HepG2 (cell line): ENCODE results near the gene GAGE10. TPM values are rescaled to one million over a fixed set of nuclear protein-coding genes. Genes with fewer than 3 reads are reported as not detected.

ENCODE experiments used
- ATAC-seq: fragments of 200-7000 bp; cut with Tn5 transposase; 3 replicates; pipeline ENCODE4 v1.9.1; 2020; ENCODE audit warnings: mild to moderate bottlenecking, moderate library complexity
- BruUV-seq: library from RNA; stranded (reverse); fragments of 400-500 nt; replicated peaks from 2 replicates; lab custom pipeline; 2021; lab: Mats Ljungman, UMichigan
- CTCF ChIA-PET: fragments of 300-600 bp; formaldehyde crosslinking; extraction: SDS; loops from one replicate; lab custom pipeline; 2021; ENCODE audit warnings: low total read pairs, inconsistent platforms, low intra/inter-chr PET ratio; lab: Yijun Ruan, JAX
- POLR2A ChIA-PET: fragments of 350-600 bp; sonication (Branson Sonifier 250); formaldehyde crosslinking; loops from one replicate; lab custom pipeline; 2020; ENCODE audit warnings: antibody characterized with exemption, inconsistent platforms; lab: Yijun Ruan, JAX
- DNase-seq: peaks from one replicate; pipeline ENCODE4 v3.0.0-alpha.2; 2015; ENCODE audit warnings: low spot score
- FAIRE-seq: peaks from 3 replicates; lab custom pipeline; 2011; peaks lifted over from hg19 to GRCh38; lab: Jason Lieb, UNC
- H2AFZ ChIP-seq: one replicate; pipeline ENCODE4 v1.6.1; 2011; ENCODE audit warnings: low read length, inconsistent platforms
- H3K27ac ChIP-seq: fragments of 300-600 bp; 3 replicates; pipeline ENCODE4 v1.8.0; 2011; ENCODE audit warnings: mixed run types, mild to moderate bottlenecking, mixed read lengths, low read length, inconsistent platforms; ENCODE audit not compliant: insufficient read depth; ENCODE audit errors: extremely low read length
- H3K27me3 ChIP-seq, 2 experiments: fragments of 200-600 bp in 1 of 2; 2 replicates in 1 of 2; 3 replicates in 1 of 2; pipeline versions ENCODE4 v1.6.0 to v1.8.0; 2011; ENCODE audit warnings: low read length in 2 of 2, mild to moderate bottlenecking in 2 of 2, moderate library complexity in 2 of 2, inconsistent platforms in 1 of 2; ENCODE audit not compliant: insufficient read depth in 2 of 2, control insufficient read depth in 1 of 2
- H3K36me3 ChIP-seq, 2 experiments: fragments of 200-600 bp in 1 of 2; replicated peaks in 1 of 2; 2 replicates in 1 of 2; 3 replicates in 1 of 2; pipeline versions ENCODE4 v1.5.1 to v1.8.0; 2011; ENCODE audit warnings: low read length in 2 of 2, inconsistent platforms in 1 of 2; ENCODE audit not compliant: insufficient read depth in 2 of 2, control insufficient read depth in 1 of 2
- H3K4me1 ChIP-seq: 2 replicates; pipeline ENCODE4 v1.5.1; 2012; ENCODE audit warnings: low read length, inconsistent platforms; ENCODE audit not compliant: insufficient read depth
- H3K4me2 ChIP-seq: 2 replicates; pipeline ENCODE4 v1.6.0; 2011; ENCODE audit warnings: low read depth, low read length, inconsistent platforms
- H3K4me3 ChIP-seq, 3 experiments: fragments of 200-600 bp in 1 of 3; sonication (generic), shearing (Covaris generic) in 1 of 3; replicated peaks in 1 of 3; 2 replicates each; pipeline ENCODE4 v1.5.1; 2011 to 2016; ENCODE audit warnings: low read length in 3 of 3, inconsistent platforms in 2 of 3, low read depth in 2 of 3, mild to moderate bottlenecking in 2 of 3, control low read depth in 1 of 3, mixed read lengths in 1 of 3; ENCODE audit not compliant: insufficient read depth in 1 of 3
- H3K79me2 ChIP-seq: one replicate; pipeline ENCODE4 v1.6.1; 2011; ENCODE audit warnings: low read length, inconsistent platforms; ENCODE audit not compliant: insufficient read depth
- H3K9ac ChIP-seq: 2 replicates; pipeline ENCODE4 v1.6.0; 2011; ENCODE audit warnings: mild to moderate bottlenecking, low read depth, low read length, inconsistent platforms; ENCODE audit not compliant: insufficient read depth
- H3K9me3 ChIP-seq: 2 replicates; pipeline ENCODE4 v1.5.1; 2012; ENCODE audit warnings: mild to moderate bottlenecking, low read length
- H4K20me1 ChIP-seq: 2 replicates; pipeline ENCODE4 v1.6.0; 2011; ENCODE audit warnings: inconsistent platforms, mild to moderate bottlenecking, low read length, moderate library complexity; ENCODE audit not compliant: insufficient read depth
- NCOA2 ChIP-seq: sonication (generic); formaldehyde crosslinking; IDR thresholded peaks from 2 replicates; pipeline ENCODE4 v1.8.0; 2022; ENCODE audit warnings: inconsistent platforms
- POLR2G ChIP-seq: fragments of 200-400 bp; formaldehyde crosslinking; IDR thresholded peaks from 2 replicates; pipeline ENCODE4 v1.6.1; 2018; ENCODE audit warnings: mild to moderate bottlenecking, low read depth, low read length, moderate library complexity
- RAD21 ChIP-seq: fragments of 450-650 bp; formaldehyde crosslinking; IDR thresholded peaks from 2 replicates; pipeline ENCODE4 v1.5.0; 2020; ENCODE audit warnings: mild to moderate bottlenecking
- RARA ChIP-seq: IDR thresholded peaks from 2 replicates; pipeline ENCODE4 v1.6.1; 2016; ENCODE audit warnings: missing genetic modification reagents, missing compliant biosample characterization
- THRA ChIP-seq: sonication (generic); formaldehyde crosslinking; IDR thresholded peaks from 2 replicates; pipeline ENCODE4 v1.4.0; 2020; ENCODE audit warnings: missing genetic modification reagents, borderline replicate concordance
- YEATS4 ChIP-seq: sonication (generic); formaldehyde crosslinking; IDR thresholded peaks from 2 replicates; pipeline ENCODE4 v1.4.0; 2020; ENCODE audit warnings: missing genetic modification reagents, borderline replicate concordance
- YY1 ChIP-seq: IDR thresholded peaks from 2 replicates; pipeline ENCODE4 v1.6.1; 2011; ENCODE audit warnings: low read length, low read depth, moderate library complexity, mild to moderate bottlenecking; ENCODE audit not compliant: insufficient read depth, insufficient replicate concordance
- ZBTB2 ChIP-seq: sonication (generic); formaldehyde crosslinking; IDR thresholded peaks from 2 replicates; pipeline ENCODE4 v1.8.0; 2022; ENCODE audit warnings: low read depth, missing genetic modification reagents
- ZFY ChIP-seq: sonication (generic); formaldehyde crosslinking; IDR thresholded peaks from 2 replicates; pipeline ENCODE4 v1.4.0; 2020; ENCODE audit warnings: missing genetic modification reagents
- ZKSCAN8 ChIP-seq: IDR thresholded peaks from 2 replicates; pipeline ENCODE4 v1.6.1; 2016; ENCODE audit warnings: borderline replicate concordance, missing genetic modification reagents, missing compliant biosample characterization
- ZNF160 ChIP-seq: sonication (generic); formaldehyde crosslinking; IDR thresholded peaks from 2 replicates; pipeline ENCODE4 v1.8.0; 2022; ENCODE audit warnings: mild to moderate bottlenecking, inconsistent platforms, missing genetic modification reagents
- ZNF207 ChIP-seq: fragments of 450-650 bp; IDR thresholded peaks from 2 replicates; pipeline ENCODE4 v1.6.1; 2016; ENCODE audit warnings: antibody characterized with exemption, borderline replicate concordance
- ZNF672 ChIP-seq: sonication (generic); formaldehyde crosslinking; IDR thresholded peaks from 2 replicates; pipeline ENCODE4 v1.8.1; 2022; ENCODE audit warnings: missing genetic modification reagents
- ZNF703 ChIP-seq: sonication (generic); formaldehyde crosslinking; IDR thresholded peaks from 2 replicates; pipeline ENCODE4 v1.5.1; 2020; ENCODE audit warnings: missing genetic modification reagents, mild to moderate bottlenecking, moderate library complexity, borderline replicate concordance
- ZNF777 ChIP-seq: sonication (generic); formaldehyde crosslinking; IDR thresholded peaks from 2 replicates; pipeline ENCODE4 v1.4.0; 2020; ENCODE audit warnings: missing genetic modification reagents
- WGBS: methylation state at CpG from one replicate; pipeline ENCODE4 v1.1.6; 2017; ENCODE audit warnings: low lambda C conversion rate; 5-methylcytosine and 5-hydroxymethylcytosine counted together
- in situ Hi-C: cut with HindIII; loops from 2 replicates; pipeline ENCODE4 v1.10.0; 2017; ENCODE audit warnings: low pct_unique_long_range_greater_than_20kb; ENCODE audit not compliant: extremely low pct_ligation_motif_present
- intact Hi-C: fragments of 100-400 bp; cut with micrococcal nuclease; formaldehyde crosslinking; loops from one replicate; pipeline ENCODE4 v1.10.0; 2022; ENCODE audit not compliant: unreplicated experiment
- polyA plus RNA-seq, 8 experiments: library from polyadenylated mRNA; depleted of rRNA in 3 of 8; stranded (reverse) in 7 of 8; unstranded in 1 of 8; fragments of >200 nt; fragmentation: Illumina TruSeq in 4 of 8; extraction: Trizol in 4 of 8; gene quantifications; 2 replicates each; pipeline versions ENCODE4 v1.2.1 to v1.2.3, GENCODE V29; 2011 to 2016; ENCODE audit warnings: low read depth in 4 of 8, missing spikeins in 1 of 8, mixed read lengths in 1 of 8; ENCODE audit not compliant: insufficient read depth in 1 of 8
- total RNA-seq, 5 experiments: library from RNA; depleted of rRNA; stranded (reverse); fragments of >200 nt; fragmentation: Illumina TruSeq; extraction: Trizol; gene quantifications; 2 replicates each; pipeline ENCODE4 v1.2.3, GENCODE V29; 2016; ENCODE audit warnings: low read depth in 1 of 5
- TF ChIP-seq, protein P1 (sequence below): sonication (generic); formaldehyde crosslinking; IDR thresholded peaks from 2 replicates; pipeline ENCODE4 v1.8.0; 2022; ENCODE audit warnings: mild to moderate bottlenecking, missing genetic modification reagents
- TF ChIP-seq, protein P2 (sequence below): sonication (generic); formaldehyde crosslinking; IDR thresholded peaks from 2 replicates; pipeline ENCODE4 v1.5.0; 2020; ENCODE audit warnings: mild to moderate bottlenecking, low read depth, missing genetic modification reagents, borderline replicate concordance

Gene GAGE10
- total and polyA plus RNA-seq, 2 of the 13 experiments (the other 11 are each of a cell fraction or from before 2014, with no cell fraction given) = not detected

GRCh38 chrX:49269010-49269766 is 34.3 kb upstream of the GAGE10 start (continued):
- TF ChIP-seq, protein P1, sequence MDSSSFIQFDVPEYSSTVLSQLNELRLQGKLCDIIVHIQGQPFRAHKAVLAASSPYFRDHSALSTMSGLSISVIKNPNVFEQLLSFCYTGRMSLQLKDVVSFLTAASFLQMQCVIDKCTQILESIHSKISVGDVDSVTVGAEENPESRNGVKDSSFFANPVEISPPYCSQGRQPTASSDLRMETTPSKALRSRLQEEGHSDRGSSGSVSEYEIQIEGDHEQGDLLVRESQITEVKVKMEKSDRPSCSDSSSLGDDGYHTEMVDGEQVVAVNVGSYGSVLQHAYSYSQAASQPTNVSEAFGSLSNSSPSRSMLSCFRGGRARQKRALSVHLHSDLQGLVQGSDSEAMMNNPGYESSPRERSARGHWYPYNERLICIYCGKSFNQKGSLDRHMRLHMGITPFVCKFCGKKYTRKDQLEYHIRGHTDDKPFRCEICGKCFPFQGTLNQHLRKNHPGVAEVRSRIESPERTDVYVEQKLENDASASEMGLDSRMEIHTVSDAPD = no peak

DNA sequence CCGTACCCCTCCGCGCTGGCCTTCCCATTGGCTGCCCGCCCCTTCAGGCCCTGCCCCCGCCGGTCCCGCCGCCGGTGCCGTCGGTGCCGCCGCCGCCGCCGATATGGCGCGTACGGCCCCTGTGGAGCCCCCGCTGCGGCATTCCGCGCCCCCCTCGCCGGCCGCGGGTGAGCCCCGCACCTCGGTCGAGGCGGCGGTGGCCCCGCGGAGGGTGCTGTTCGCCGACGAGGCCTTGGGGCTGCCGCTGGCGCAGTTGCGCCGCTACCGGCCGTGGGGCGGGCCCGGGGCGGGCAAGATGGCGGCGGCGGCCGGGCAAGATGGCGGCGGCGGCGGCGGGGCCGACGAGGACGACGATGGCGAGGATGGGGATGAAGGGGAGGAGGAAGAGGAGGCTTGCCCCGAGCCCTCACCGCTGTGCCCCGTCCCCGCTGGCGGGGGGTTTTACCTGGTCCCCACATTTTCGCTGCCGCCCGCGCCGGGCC is 33.6 kb upstream of the GAGE10 start, which contains the start of gene PPP1R3F:
PPP1R3F (plus strand) TSS at position 27 of the 482 bp plus-strand sequence; CDS start at position 104, 77 bp downstream.
- Histone ChIP-seq H3K4me3 (peak within 1 kb of the TSS; percentile 57 to 82 (median 71)), H3K27ac (peak within 1 kb of the TSS; percentile 91), H3K27me3 (no peaks in the 10 kb centered on the region; a peak in 1 of 5 replicates), H3K4me2 (peak within 1 kb of the TSS; percentile 89), H3K36me3 (no peaks in the 10 kb centered on the region), H3K9me3 (no peaks in the 10 kb centered on the region), H3K79me2 (peaks cover 12% of the 10 kb centered on the region), H3K4me1 (peaks cover 43% of the 10 kb centered on the region), H3K9ac (peak within 1 kb of the TSS; percentile 85), H4K20me1 (no peaks in the 10 kb centered on the region), H2AFZ (peak within 1 kb of the TSS; percentile 42)
- POLR2A ChIA-PET = interaction anchor here (0.9 to 2.2 kb wide), 9 partner anchors 11 to 609 kb away, joined by 3 to 21 read pairs (median 5); partner anchors contain the start of gene CCDC22
- intact Hi-C loops (loop anchor here (5.0 kb wide), 1 partner anchor 78 kb away; no protein-coding TSS in a partner anchor), in situ Hi-C loops (no loop called here)
- DNase-seq (no peak), FAIRE-seq (no peak), ATAC-seq (no peak; the same call in 2 of the 3 replicates)
- 3% methylated on average over 12 of the region's 70 CpGs for WGBS
- BruUV-seq = no TSS peak
- CTCF ChIA-PET = no interaction called here
- TF ChIP-seq RARA (CRISPR knock-in tag) (0 out of 2 replicates have a peak, but pooled peaks have one; percentile 0), RAD21 (CRISPR knock-in tag) (peak; percentile 20; the same call in 1 of the 2 replicates), ZNF160 (no peak), YY1 (peak; percentile 97), THRA (no peak), ZBTB2 (peak; percentile 98), POLR2G (peak; percentile 54), ZNF777 (CRISPR knock-in tag) (peak; percentile 83), YEATS4 (CRISPR knock-in tag) (peak; percentile 19; the same call in 1 of the 2 replicates), ZNF207 (no peak), ZNF672 (CRISPR knock-in tag) (no peak), NCOA2 (CRISPR knock-in tag) (0 out of 2 replicates have a peak, but pooled peaks have one; percentile 2), ZKSCAN8 (no peak), ZFY (CRISPR knock-in tag) (peak; percentile 63), ZNF703 (no peak)
- TF ChIP-seq, protein P2, sequence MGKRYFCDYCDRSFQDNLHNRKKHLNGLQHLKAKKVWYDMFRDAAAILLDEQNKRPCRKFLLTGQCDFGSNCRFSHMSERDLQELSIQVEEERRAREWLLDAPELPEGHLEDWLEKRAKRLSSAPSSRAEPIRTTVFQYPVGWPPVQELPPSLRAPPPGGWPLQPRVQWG (CRISPR knock-in tag) = no peak
